CD14-positive monocyte (primary cell): ENCODE measurements around the gene CATSPERZ. TPM values are rescaled to one million over a fixed set of nuclear protein-coding genes. Genes with fewer than 3 reads are reported as not detected.

Source experiments
- DNase-seq, 3 donors: peaks; one replicate each; pipeline ENCODE4 v3.0.0-alpha.2; 2011 to 2022
- H2AFZ ChIP-seq: 2 replicates; pipeline ENCODE4 v1.6.0; 2012; ENCODE audit warnings: mild to moderate bottlenecking, low read depth, low read length, inconsistent platforms; ENCODE audit not compliant: insufficient read depth, poor library complexity, severe bottlenecking
- H3K27ac ChIP-seq, 2 donors: 1 replicate in 1 of 2; 2 replicates in 1 of 2; pipeline ENCODE4 v1.5.1; 2012 to 2013; ENCODE audit warnings: low read length in 2 of 2, control low read depth in 1 of 2, inconsistent platforms in 1 of 2, low read depth in 1 of 2, mild to moderate bottlenecking in 1 of 2
- H3K27me3 ChIP-seq, 2 donors: one replicate each; pipeline versions ENCODE4 v1.6.0 to v1.6.1; 2011 to 2013; ENCODE audit warnings: low read length in 2 of 2; ENCODE audit not compliant: control insufficient read depth in 2 of 2, insufficient read depth in 2 of 2
- H3K36me3 ChIP-seq, 2 donors: replicated peaks in 1 of 2; 1 replicate in 1 of 2; 2 replicates in 1 of 2; pipeline versions ENCODE4 v1.5.1 to v1.6.1; 2012 to 2013; ENCODE audit warnings: low read length in 2 of 2, control low read depth in 1 of 2, inconsistent platforms in 1 of 2, mild to moderate bottlenecking in 1 of 2; ENCODE audit not compliant: insufficient read depth in 2 of 2, control insufficient read depth in 1 of 2
- H3K4me1 ChIP-seq, 2 donors: 1 replicate in 1 of 2; 2 replicates in 1 of 2; pipeline versions ENCODE4 v1.5.1 to v1.6.1; 2012 to 2013; ENCODE audit warnings: low read length in 2 of 2, control low read depth in 1 of 2, inconsistent platforms in 1 of 2, mild to moderate bottlenecking in 1 of 2, moderate library complexity in 1 of 2; ENCODE audit not compliant: insufficient read depth in 2 of 2, control insufficient read depth in 1 of 2
- H3K4me2 ChIP-seq: replicated peaks from 2 replicates; pipeline ENCODE3; 2012; ENCODE audit warnings: low read length, moderate library complexity, mild to moderate bottlenecking; ENCODE audit not compliant: poor library complexity, severe bottlenecking; ENCODE audit errors: extremely low read depth
- H3K4me3 ChIP-seq, 3 experiments: fragments of 200-600 bp in 1 of 3; sonication (generic) in 1 of 3; replicated peaks in 1 of 3; 1 replicate in 2 of 3; 2 replicates in 1 of 3; pipeline ENCODE4 v1.5.1; 2011 to 2013; ENCODE audit warnings: low read length in 3 of 3, mild to moderate bottlenecking in 3 of 3, control low read depth in 2 of 3, low read depth in 2 of 3, inconsistent platforms in 1 of 3, moderate library complexity in 1 of 3
- H3K79me2 ChIP-seq: 2 replicates; pipeline ENCODE4 v1.6.0; 2012; ENCODE audit warnings: mild to moderate bottlenecking, control low read depth, inconsistent platforms, low read length, moderate library complexity; ENCODE audit not compliant: insufficient read depth
- H3K9ac ChIP-seq: 2 replicates; pipeline ENCODE4 v1.6.0; 2017; ENCODE audit warnings: low read length, mild to moderate bottlenecking; ENCODE audit not compliant: insufficient read depth, poor library complexity, severe bottlenecking
- H3K9me3 ChIP-seq, 2 donors: replicated peaks in 1 of 2; 1 replicate in 1 of 2; 2 replicates in 1 of 2; pipeline versions ENCODE4 v1.5.1 to v1.6.1; 2012 to 2013; ENCODE audit warnings: low read length in 2 of 2, control low read depth in 1 of 2; ENCODE audit not compliant: control insufficient read depth in 1 of 2, insufficient read depth in 1 of 2
- H4K20me1 ChIP-seq: 2 replicates; pipeline ENCODE4 v1.6.0; 2012; ENCODE audit warnings: mild to moderate bottlenecking, low read length, control low read depth, moderate library complexity; ENCODE audit not compliant: insufficient read depth
- H3K27ac Mint-ChIP-seq, 7 donors: one replicate each; pipeline ENCODE4 v1.8.0; 2020; ENCODE audit warnings: mild to moderate bottlenecking in 7 of 7, mixed read lengths in 7 of 7, moderate library complexity in 6 of 7, inconsistent platforms in 2 of 7
- H3K27me3 Mint-ChIP-seq, 3 donors: one replicate each; pipeline ENCODE4 v1.8.0; 2021 to 2022; ENCODE audit warnings: low read depth in 3 of 3, mild to moderate bottlenecking in 3 of 3, mixed read lengths in 3 of 3, moderate library complexity in 3 of 3, inconsistent platforms in 1 of 3
- H3K36me3 Mint-ChIP-seq, 2 donors: one replicate each; pipeline ENCODE4 v1.8.0; 2020; ENCODE audit warnings: mixed read lengths in 2 of 2, inconsistent platforms in 1 of 2, mild to moderate bottlenecking in 1 of 2
- H3K4me1 Mint-ChIP-seq: one replicate; pipeline ENCODE4 v1.8.0; 2020; ENCODE audit warnings: mild to moderate bottlenecking, mixed read lengths
- H3K4me3 Mint-ChIP-seq, 2 donors: one replicate each; pipeline ENCODE4 v1.8.0; 2020; ENCODE audit warnings: mild to moderate bottlenecking in 2 of 2, mixed read lengths in 2 of 2, moderate library complexity in 1 of 2
- H3K9me3 Mint-ChIP-seq, 7 donors: one replicate each; pipeline ENCODE4 v1.8.0; 2020 to 2022; ENCODE audit warnings: mixed read lengths in 7 of 7, mild to moderate bottlenecking in 6 of 7, moderate library complexity in 6 of 7, inconsistent platforms in 2 of 7
- CTCF ChIP-seq: fragments of 200-600 bp; IDR thresholded peaks from one replicate; pipeline ENCODE4 v1.8.0; 2022; ENCODE audit warnings: antibody characterized with exemption, mild to moderate bottlenecking
- WGBS: methylation state at CpG from one replicate; pipeline ENCODE4 v1.1.5; 2013; ENCODE audit warnings: missing lambda C conversion rate; ENCODE audit not compliant: insufficient coverage; 5-methylcytosine and 5-hydroxymethylcytosine counted together
- intact Hi-C, 2 donors: fragments of 100-400 bp; cut with micrococcal nuclease; formaldehyde crosslinking; loops; one replicate each; pipeline versions ENCODE4 v1.15.0 to v1.15.1; 2023
- polyA plus RNA-seq, 3 donors: library from polyadenylated mRNA; depleted of rRNA in 1 of 3; unstranded in 2 of 3; stranded (reverse) in 1 of 3; fragments of 300-500 nt in 2 of 3; fragments of >200 nt in 1 of 3; fragmentation: Illumina TruSeq in 2 of 3; gene quantifications; 1 replicate in 2 of 3; 2 replicates in 1 of 3; pipeline ENCODE4 v1.2.3, GENCODE V29; 2012 to 2021

The CATSPERZ gene
- polyA plus RNA-seq, 3 donors: not detected

GRCh38 chr11:64252003-64252872, 47.9 kb upstream of the CATSPERZ start:
- peak overlapping the region; percentile 75 to 87 (median 83) for H3K4me3 ChIP-seq

More at GRCh38 chr11:64252003-64252872, 47.9 kb upstream of the CATSPERZ start:
- peaks cover 18% of the 10 kb centered on the region for H3K79me2 ChIP-seq
- H3K27me3 Mint-ChIP-seq: peaks cover 3 to 10% (median 8%) of the 10 kb centered on the region in 3 donors
- intact Hi-C loops: loop anchor here (2.0 to 5.0 kb wide), 2 partner anchors 17 to 35 kb away; partner anchors contain the start of gene GPR137 (in 1 of the 2)
- peak in 2 of 3 donors; percentile 36 to 50 for DNase-seq
- peak overlapping the region; percentile 89 to 96 for H3K4me3 Mint-ChIP-seq
- H3K9me3 ChIP-seq: no peaks in the 10 kb centered on the region
- peak overlapping the region in 1 of 2 donors; percentile 74 for H3K27ac ChIP-seq
- peaks cover 32 to 47% of the 10 kb centered on the region in 2 donors for H3K4me1 ChIP-seq
- peaks cover 19 to 32% of the 10 kb centered on the region in 2 donors for H3K36me3 Mint-ChIP-seq
- peaks cover 23 to 31% of the 10 kb centered on the region in 2 donors for H3K36me3 ChIP-seq
- H3K27ac Mint-ChIP-seq: peak overlapping the region; percentile 69 to 90 (median 80)
- H2AFZ ChIP-seq: peak overlapping the region; percentile 72
- H3K4me1 Mint-ChIP-seq: peaks cover 34% of the 10 kb centered on the region
- H3K9me3 Mint-ChIP-seq: no peaks in the 10 kb centered on the region
- no peaks in the 10 kb centered on the region for H3K27me3 ChIP-seq
- H4K20me1 ChIP-seq: peaks cover 28% of the 10 kb centered on the region
- WGBS: 0% methylated on average over 15 of the region's 23 CpGs
- peak overlapping the region; percentile 98 for H3K4me2 ChIP-seq
- peak overlapping the region; percentile 69 for H3K9ac ChIP-seq
- peak; percentile 27 for TF ChIP-seq CTCF
